Immature natural killer cell (primary cell): ENCODE data around the gene DOCK10. TPM values are rescaled to one million over a fixed set of nuclear protein-coding genes. Genes with fewer than 3 reads are reported as not detected.
A peak's percentile ranks its signal among the peaks of the same experiment; 100 is the strongest.

Experiments used
- DNase-seq, 3 donors: peaks; one replicate each; pipeline ENCODE4 v3.0.0; 2022; ENCODE audit warnings: mixed read lengths in 1 of 3
- H3K27ac Mint-ChIP-seq, 6 donors: one replicate each; pipeline ENCODE4 v1.8.0; 2020; ENCODE audit warnings: mixed read lengths in 6 of 6, mild to moderate bottlenecking in 5 of 6, inconsistent platforms in 4 of 6, moderate library complexity in 3 of 6
- H3K27me3 Mint-ChIP-seq, 3 donors: one replicate each; pipeline ENCODE4 v1.8.0; 2020 to 2021; ENCODE audit warnings: low read depth in 3 of 3, mild to moderate bottlenecking in 3 of 3, mixed read lengths in 3 of 3, moderate library complexity in 3 of 3, inconsistent platforms in 1 of 3
- H3K36me3 Mint-ChIP-seq, 3 donors: one replicate each; pipeline ENCODE4 v1.8.0; 2020; ENCODE audit warnings: mixed read lengths in 3 of 3, inconsistent platforms in 2 of 3, mild to moderate bottlenecking in 2 of 3
- H3K4me1 Mint-ChIP-seq, 2 donors: one replicate each; pipeline ENCODE4 v1.8.0; 2020; ENCODE audit warnings: inconsistent platforms in 2 of 2, mild to moderate bottlenecking in 2 of 2, mixed read lengths in 2 of 2, moderate library complexity in 1 of 2
- H3K4me3 Mint-ChIP-seq, 5 donors: one replicate each; pipeline ENCODE4 v1.8.0; 2020; ENCODE audit warnings: mild to moderate bottlenecking in 5 of 5, mixed read lengths in 5 of 5, inconsistent platforms in 3 of 5, moderate library complexity in 3 of 5
- H3K9me3 Mint-ChIP-seq, 6 donors: one replicate each; pipeline ENCODE4 v1.8.0; 2020; ENCODE audit warnings: mild to moderate bottlenecking in 6 of 6, mixed read lengths in 6 of 6, inconsistent platforms in 4 of 6, moderate library complexity in 3 of 6
- polyA plus RNA-seq, 3 donors: library from polyadenylated mRNA; unstranded; fragments of 300-500 nt; fragmentation: Illumina TruSeq; gene quantifications; one replicate each; pipeline ENCODE4 v1.2.3, GENCODE V29; 2021

The DOCK10 gene
- polyA plus RNA-seq, 3 donors from 2014 or later: 10.2 to 61.9 (median 22.9) TPM

DNA sequence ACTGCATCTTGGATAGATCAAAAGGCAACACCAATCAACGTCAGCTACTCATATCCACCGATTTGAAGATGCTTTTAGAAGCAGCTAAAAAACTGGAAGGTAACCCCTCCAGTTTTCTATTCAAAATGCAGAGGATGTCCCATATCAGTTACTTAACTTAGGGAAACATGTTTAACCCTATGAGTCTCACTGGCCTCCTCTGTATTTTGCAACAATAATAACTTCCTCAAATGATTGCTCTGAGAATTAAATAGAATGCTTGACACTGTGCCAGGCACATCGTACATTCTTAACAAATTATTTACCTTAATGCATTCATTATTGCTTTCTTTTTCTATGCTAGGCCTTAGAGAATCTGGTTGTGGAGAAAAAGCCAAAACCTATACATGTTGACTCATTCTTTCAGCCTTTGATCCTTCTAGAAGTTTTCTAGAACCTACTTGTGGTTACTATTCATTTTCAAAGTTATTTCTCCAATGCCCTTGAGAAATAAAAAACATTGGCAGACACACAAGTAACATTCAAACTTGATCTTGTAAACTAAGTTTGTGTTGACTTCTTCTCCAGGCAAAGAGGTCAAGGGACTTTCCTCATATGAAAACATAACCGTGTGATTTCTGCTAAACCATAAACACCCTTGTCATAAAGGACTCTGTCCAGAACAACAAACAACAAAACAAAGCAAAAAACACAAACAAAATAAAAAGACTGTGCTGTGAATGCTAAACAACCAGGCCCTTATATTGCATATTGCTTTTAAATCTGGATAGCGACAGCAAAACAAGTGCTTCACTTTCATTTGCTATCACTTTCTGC is 4.6 kb downstream of the DOCK10 start:
- no peaks in the 10 kb centered on the region for H3K9me3 Mint-ChIP-seq
- H3K4me1 Mint-ChIP-seq: peaks cover 78 to 90% of the 10 kb centered on the region in 2 donors
- peaks cover 0 to 7% (median 0%) of the 10 kb centered on the region in 3 donors for H3K27me3 Mint-ChIP-seq
- H3K4me3 Mint-ChIP-seq: peak overlapping the region; percentile 58 to 100 (median 99)
- peak overlapping the region; percentile 65 to 99 (median 82) for H3K27ac Mint-ChIP-seq
- no peak for DNase-seq
- peaks cover 0 to 14% (median 5%) of the 10 kb centered on the region in 3 donors for H3K36me3 Mint-ChIP-seq

DNA sequence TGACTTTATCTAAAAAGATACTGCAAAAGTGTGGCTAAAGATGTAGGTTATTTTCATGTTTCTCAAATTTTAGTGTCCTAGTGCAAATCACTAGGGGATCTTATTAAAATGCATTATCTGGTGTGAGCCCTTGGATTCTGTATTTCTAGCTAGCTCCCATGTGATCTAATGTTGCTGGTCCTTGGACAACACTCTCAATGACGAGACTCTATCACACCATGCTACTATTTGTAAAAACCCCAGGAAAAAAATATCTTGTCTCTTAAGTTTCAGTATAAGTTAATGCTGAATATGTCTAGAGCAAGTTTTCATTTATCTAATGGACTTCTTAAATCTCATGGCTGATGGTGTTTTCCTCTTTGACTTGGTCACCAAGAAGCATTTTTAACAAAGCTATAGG is 5.8 kb downstream of the DOCK10 start:
- Mint-ChIP-seq H3K27ac (peak overlapping the region in 4 of 6 donors; percentile 36 to 99 (median 80)), H3K9me3 (no peaks in the 10 kb centered on the region), H3K27me3 (peaks cover 0 to 6% (median 0%) of the 10 kb centered on the region in 3 donors), H3K4me3 (no peak overlapping the region), H3K4me1 (peaks cover 87 to 100% of the 10 kb centered on the region in 2 donors), H3K36me3 (peaks cover 0 to 14% (median 5%) of the 10 kb centered on the region in 3 donors)
- no peak for DNase-seq

DNA sequence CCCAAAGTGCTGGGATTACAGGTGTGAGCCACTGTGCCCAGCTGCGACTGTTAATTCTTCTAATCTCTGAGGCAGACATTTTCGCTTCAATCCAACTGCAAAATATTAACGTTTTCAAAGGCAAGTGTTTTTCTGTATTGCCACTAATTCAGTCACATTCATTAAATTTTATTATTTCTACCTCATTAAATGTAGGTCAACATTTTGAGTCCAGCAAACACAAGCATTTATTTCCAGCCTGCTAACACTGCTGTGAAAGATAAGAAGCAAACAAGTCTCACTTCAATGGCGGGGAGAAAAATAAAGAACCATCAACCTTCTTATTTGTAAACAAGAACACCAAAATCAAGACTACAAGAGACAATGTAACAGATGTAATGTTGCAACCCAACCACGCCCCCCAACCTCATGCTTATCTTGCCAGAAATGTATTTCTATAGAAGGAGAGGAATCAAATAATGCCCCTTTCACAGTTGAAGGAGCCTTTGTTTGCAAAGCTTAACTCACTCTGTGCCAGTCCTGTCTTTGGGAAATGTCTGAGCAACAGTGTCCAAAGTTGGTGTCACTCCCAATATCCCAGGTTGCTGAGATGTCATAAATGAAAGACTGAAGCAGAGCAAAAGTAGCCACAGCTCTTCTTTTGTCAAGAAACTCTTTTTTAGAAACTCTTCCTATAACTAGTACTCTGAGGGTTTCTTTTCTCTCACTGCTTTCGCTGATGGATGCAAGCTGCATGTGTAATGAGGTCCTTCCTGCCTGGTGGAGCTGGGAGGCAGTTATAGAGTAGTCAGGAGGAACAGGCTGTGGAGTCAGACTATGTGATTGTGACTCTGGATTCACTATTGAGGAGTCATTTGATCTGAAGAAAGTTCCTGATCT is 8.6 kb downstream of the DOCK10 start:
- peaks cover 0 to 14% (median 5%) of the 10 kb centered on the region in 3 donors for H3K36me3 Mint-ChIP-seq
- H3K27ac Mint-ChIP-seq: peak overlapping the region; percentile 3 to 84 (median 50)
- H3K4me3 Mint-ChIP-seq: peak overlapping the region in 1 of 5 donors; percentile 0
- H3K9me3 Mint-ChIP-seq: no peaks in the 10 kb centered on the region
- H3K27me3 Mint-ChIP-seq: peaks cover 3 to 5% (median 4%) of the 10 kb centered on the region in 3 donors
- DNase-seq: no peak
- H3K4me1 Mint-ChIP-seq: peaks cover 80 to 99% of the 10 kb centered on the region in 2 donors

DNA sequence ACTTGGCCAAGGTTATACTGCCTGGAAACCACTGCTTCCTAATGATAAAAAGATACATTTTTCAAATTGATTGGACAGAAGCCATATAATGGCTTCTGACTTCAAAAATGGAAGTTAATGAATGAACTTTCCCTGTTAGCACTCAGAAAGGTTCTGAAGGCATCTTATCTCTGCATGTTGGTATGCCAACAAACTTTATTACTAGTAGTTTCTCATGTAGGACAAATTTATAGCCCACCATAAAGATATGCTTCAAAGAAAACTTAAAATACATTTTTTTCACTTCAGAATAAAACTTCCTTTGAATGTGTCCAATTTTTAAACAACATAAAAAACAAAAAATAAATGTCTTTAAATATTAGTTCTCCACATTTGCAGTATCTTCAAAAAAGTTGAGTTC is 10.0 kb downstream of the DOCK10 start:
- Mint-ChIP-seq H3K36me3 (peaks cover 0 to 14% (median 5%) of the 10 kb centered on the region in 3 donors), H3K27me3 (peaks cover 3 to 8% (median 4%) of the 10 kb centered on the region in 3 donors), H3K9me3 (no peaks in the 10 kb centered on the region), H3K27ac (peak overlapping the region in 5 of 6 donors; percentile 34 to 89 (median 84)), H3K4me3 (peak overlapping the region in 4 of 5 donors; percentile 11 to 40 (median 29)), H3K4me1 (peaks cover 81 to 99% of the 10 kb centered on the region in 2 donors)
- no peak for DNase-seq

DNA sequence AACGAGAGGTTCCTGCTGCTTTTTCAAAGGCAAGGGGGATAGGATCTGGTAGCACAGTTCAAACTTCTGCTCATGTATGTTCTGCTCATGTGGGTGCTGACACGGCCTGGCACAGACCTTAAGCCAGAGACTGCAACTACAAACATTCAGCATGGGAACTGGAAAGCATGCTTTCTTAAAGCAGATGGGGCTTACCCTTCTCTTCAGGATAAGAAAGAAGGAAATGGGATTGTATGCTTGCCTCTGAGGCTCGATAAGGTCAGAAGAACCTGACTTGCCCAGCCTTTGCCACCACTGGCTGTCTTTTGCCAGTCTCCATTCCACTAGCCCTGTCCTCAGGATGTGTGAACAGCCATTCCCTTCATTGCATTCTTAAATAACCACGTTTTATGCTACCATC is 10.7 kb downstream of the DOCK10 start:
- peak overlapping the region in 3 of 5 donors; percentile 8 to 36 (median 22) for H3K4me3 Mint-ChIP-seq
- H3K27ac Mint-ChIP-seq: peak overlapping the region; percentile 57 to 89 (median 84)
- peaks cover 3 to 8% (median 4%) of the 10 kb centered on the region in 3 donors for H3K27me3 Mint-ChIP-seq
- peaks cover 81 to 99% of the 10 kb centered on the region in 2 donors for H3K4me1 Mint-ChIP-seq
- no peaks in the 10 kb centered on the region for H3K9me3 Mint-ChIP-seq
- no peak for DNase-seq
- H3K36me3 Mint-ChIP-seq: peaks cover 0 to 14% (median 5%) of the 10 kb centered on the region in 3 donors

DNA sequence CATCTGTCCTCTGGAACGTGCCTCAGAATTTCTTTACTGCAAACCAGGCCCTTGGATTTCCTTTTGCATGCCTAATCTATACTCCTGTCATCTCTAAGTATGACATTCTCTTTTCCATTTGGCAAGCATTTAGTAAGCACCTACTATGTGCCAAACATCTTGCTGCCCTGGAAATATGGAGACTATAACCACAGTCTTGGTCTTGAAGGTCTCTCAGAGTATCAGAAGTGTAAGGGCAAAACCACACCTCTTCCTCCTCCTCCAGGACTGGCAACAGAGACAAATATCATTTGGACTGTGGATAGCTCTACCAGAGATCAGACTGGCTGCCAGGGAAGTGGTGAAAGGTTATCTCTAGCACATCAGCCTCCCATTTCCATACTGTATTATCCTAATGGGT is 11.4 kb downstream of the DOCK10 start:
- H3K27ac Mint-ChIP-seq: peak overlapping the region; percentile 57 to 89 (median 84)
- H3K4me3 Mint-ChIP-seq: peak overlapping the region in 3 of 5 donors; percentile 19 to 50 (median 35)
- no peak for DNase-seq
- peaks cover 82 to 99% of the 10 kb centered on the region in 2 donors for H3K4me1 Mint-ChIP-seq
- H3K27me3 Mint-ChIP-seq: peaks cover 3 to 8% (median 4%) of the 10 kb centered on the region in 3 donors
- peaks cover 0 to 14% (median 5%) of the 10 kb centered on the region in 3 donors for H3K36me3 Mint-ChIP-seq
- no peaks in the 10 kb centered on the region for H3K9me3 Mint-ChIP-seq

DNA sequence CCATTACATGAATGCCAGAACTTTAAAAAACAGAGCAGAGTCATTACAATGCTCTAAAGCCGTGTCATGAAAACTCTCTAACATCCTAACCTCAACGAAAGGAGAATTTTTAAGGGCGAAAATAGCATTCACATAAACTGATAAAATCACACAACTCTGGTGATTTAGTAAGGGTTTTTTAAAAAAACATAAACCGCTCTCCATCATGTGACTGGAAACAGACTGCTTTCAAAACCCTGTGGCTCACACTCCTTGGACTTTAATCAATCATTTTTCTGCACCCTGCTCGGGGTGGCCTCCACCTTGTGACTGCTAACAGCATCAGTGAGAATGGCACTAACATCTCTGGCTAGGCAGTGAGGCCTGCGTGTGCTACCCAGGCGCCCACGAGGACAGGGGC is 12.1 kb downstream of the DOCK10 start:
- Mint-ChIP-seq H3K36me3 (peaks cover 0 to 14% (median 5%) of the 10 kb centered on the region in 3 donors), H3K27ac (peak overlapping the region; percentile 85 to 98 (median 92)), H3K27me3 (peaks cover 3 to 8% (median 4%) of the 10 kb centered on the region in 3 donors), H3K9me3 (no peaks in the 10 kb centered on the region), H3K4me1 (peaks cover 81 to 99% of the 10 kb centered on the region in 2 donors), H3K4me3 (peak overlapping the region; percentile 66 to 84 (median 72))
- peak; percentile 70 to 75 (median 72) for DNase-seq

DNA sequence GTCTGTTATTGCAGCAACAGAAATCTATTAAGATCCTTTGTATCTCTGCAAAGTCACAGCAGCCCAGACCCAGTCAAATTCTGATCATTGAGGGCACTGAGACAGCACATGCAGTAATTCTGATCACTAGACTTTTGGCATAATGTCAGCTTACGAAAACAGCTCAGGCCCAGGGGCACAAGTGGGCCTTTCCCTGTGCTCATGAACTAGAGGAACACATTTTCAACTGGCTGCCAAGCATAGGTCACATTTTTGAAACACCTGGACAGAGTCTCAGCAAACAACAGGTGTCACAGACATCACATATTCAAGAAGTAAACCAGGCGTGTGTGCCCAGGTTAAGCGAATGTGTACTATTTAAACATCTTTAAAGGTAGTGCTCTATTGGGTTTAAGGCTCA is 13.7 kb downstream of the DOCK10 start:
- H3K27ac Mint-ChIP-seq: peak overlapping the region; percentile 66 to 90 (median 84)

DNA sequence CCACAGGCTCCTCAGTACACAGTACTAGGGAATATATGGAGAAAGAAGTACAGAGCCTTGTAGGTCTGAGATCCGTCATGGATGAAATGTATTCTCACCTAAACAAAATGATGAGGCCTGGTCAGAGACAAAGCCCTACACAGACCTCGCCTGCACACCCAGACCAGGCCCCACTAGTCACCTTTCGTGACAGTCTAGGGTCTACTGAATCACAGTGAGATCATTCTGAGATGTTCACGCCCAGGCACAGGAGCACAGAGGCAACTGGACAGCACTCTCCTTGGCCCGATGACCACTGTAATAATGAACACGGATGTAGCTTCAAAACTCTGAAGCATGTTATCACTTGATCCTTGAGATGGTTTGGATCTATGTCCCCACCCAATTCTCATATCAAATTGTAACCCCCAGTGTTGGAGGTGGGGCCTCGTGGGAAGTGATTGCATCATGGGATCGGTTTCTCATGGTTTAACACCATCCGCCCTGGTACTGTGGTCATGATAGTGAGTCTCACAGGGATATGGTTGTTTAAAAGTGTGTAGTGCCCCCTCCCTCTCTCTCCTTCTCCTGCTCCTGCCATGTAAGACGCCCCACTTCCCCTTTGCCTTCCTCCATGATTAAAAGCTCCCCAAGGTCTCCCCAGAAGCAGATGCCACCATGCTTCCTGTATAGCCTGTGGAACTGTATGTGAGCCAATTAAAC is 15.1 kb downstream of the DOCK10 start:
- Mint-ChIP-seq H3K27me3 (peaks cover 3 to 8% (median 4%) of the 10 kb centered on the region in 3 donors), H3K27ac (peak overlapping the region; percentile 80 to 90 (median 86)), H3K4me1 (peaks cover 79 to 97% of the 10 kb centered on the region in 2 donors), H3K4me3 (peak overlapping the region; percentile 30 to 86 (median 74)), H3K9me3 (no peaks in the 10 kb centered on the region), H3K36me3 (peaks cover 0 to 4% (median 0%) of the 10 kb centered on the region in 3 donors)
- DNase-seq: peak; percentile 57 to 74 (median 64)

More for the DNA sequence above, 13.7 kb downstream of the DOCK10 start:
- DNase-seq: no peak
- H3K9me3 Mint-ChIP-seq: no peaks in the 10 kb centered on the region
- peak overlapping the region in 4 of 5 donors; percentile 16 to 86 (median 38) for H3K4me3 Mint-ChIP-seq
- H3K36me3 Mint-ChIP-seq: peaks cover 0 to 4% (median 2%) of the 10 kb centered on the region in 3 donors
- H3K27me3 Mint-ChIP-seq: peaks cover 3 to 8% (median 4%) of the 10 kb centered on the region in 3 donors
- peaks cover 73 to 97% of the 10 kb centered on the region in 2 donors for H3K4me1 Mint-ChIP-seq

DNA sequence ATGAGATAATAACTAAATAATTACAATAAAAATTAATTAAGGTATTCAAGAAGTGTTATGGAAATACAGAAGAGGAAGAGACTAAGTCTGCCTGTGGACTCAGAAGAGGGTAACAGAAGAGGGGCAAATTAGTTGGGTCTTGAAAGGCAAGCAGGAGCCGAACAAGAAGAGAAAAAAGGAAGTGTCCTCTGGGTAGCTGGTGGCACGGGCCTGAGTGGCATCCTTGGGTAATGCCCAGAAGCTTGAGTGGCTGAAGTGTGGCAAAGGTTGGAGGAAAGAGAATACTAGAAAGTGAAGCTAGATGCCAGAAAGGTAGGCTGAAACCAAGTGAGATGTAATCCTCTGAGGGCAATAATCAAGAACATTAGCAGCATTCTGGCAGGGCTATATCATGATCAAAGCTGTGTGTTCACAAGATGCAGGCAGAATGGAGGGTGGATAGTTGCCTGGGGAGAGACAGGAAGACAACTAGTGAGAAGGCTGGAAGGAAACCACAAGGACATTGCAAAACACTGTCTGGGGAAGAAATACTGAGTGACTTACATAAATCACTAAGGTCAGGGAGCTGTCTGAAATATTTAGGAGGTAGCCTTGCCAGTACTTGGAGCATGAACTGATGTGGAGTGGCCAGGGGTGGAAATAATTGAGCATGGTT is 16.2 kb downstream of the DOCK10 start:
- Mint-ChIP-seq H3K4me3 (peak overlapping the region; percentile 30 to 86 (median 74)), H3K9me3 (no peaks in the 10 kb centered on the region), H3K27me3 (peaks cover 3 to 8% (median 4%) of the 10 kb centered on the region in 3 donors), H3K27ac (peak overlapping the region; percentile 80 to 90 (median 86)), H3K4me1 (peaks cover 77 to 97% of the 10 kb centered on the region in 2 donors), H3K36me3 (peaks cover 0 to 4% (median 0%) of the 10 kb centered on the region in 3 donors)
- DNase-seq: peak; percentile 30 to 51 (median 42)

DNA sequence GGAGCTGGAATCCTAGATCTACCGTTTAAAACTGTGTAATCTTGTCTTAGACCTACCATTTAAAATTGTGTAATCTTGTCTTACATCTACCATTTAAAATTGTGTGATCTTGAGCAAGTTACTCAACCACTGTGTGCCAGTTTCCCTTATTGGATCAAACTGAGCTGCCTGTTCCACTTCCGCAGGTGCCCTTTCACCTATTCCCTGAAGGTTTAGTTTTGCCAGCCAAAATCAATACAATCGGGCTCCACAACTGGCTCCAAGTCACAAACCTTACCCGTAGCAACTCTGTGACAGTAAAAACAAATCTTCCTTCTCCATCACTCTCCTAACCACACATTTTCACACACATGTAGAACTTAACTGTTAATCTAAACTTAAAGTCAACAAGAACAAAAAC is 20.1 kb downstream of the DOCK10 start:
- Mint-ChIP-seq H3K4me3 (peak overlapping the region in 4 of 5 donors; percentile 1 to 44 (median 17)), H3K27ac (peak overlapping the region; percentile 0 to 73 (median 44))

DNA sequence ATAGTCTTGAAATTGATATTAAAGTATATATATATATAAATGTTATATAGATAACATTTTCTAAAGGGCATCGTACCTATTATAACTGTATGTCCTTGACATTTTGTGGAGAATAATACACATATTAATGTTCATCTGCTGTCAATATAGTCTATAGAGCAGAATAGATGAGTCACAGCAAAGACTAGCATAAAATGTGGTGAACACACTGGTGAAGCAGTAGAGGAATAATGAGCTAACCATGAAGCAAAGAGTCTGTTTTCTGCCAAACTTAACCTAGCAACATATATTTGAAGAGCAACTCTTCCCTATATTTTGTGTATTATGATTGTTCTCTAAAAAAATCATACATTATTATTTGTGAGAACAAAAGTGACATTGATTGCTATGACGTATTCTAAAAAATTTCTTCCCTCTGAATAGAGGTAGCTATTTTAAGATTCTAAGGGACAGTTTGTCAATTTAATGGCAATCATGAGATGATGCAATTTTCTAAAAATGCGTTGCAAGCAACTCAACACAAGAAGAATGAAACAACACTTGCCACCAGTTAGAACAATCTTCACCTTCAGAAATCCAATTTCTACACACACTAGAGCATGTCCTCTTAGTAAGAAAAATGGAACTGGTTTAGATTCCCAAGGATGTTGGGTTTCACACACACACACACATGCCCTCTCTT is 22.0 kb downstream of the DOCK10 start:
- Mint-ChIP-seq H3K27ac (peak overlapping the region in 4 of 6 donors; percentile 8 to 76 (median 35)), H3K36me3 (peaks cover 0 to 4% (median 0%) of the 10 kb centered on the region in 3 donors), H3K4me3 (peak overlapping the region in 2 of 5 donors; percentile 11 to 20), H3K9me3 (no peaks in the 10 kb centered on the region), H3K27me3 (no peaks in the 10 kb centered on the region), H3K4me1 (peaks cover 61 to 88% of the 10 kb centered on the region in 2 donors)
- DNase-seq: no peak

More for the DNA sequence above, 20.1 kb downstream of the DOCK10 start:
- Mint-ChIP-seq H3K27me3 (no peaks in the 10 kb centered on the region), H3K36me3 (peaks cover 0 to 4% (median 0%) of the 10 kb centered on the region in 3 donors), H3K9me3 (no peaks in the 10 kb centered on the region), H3K4me1 (peaks cover 74 to 94% of the 10 kb centered on the region in 2 donors)
- no peak for DNase-seq
